GM12875 (cell line): ENCODE measurements around the gene SLIT1.

Experiments used
- H3K4me3 ChIP-seq: one replicate; pipeline ENCODE4 v1.5.1; 2011; ENCODE audit warnings: low read depth, low read length, control low read depth
- CTCF ChIP-seq: IDR thresholded peaks from 2 replicates; pipeline ENCODE4 v1.5.1; 2011; ENCODE audit warnings: low read depth, mild to moderate bottlenecking, control low read depth, inconsistent platforms, low read length, moderate library complexity, borderline replicate concordance; ENCODE audit not compliant: insufficient read depth

The SLIT1 gene

GRCh38 chr10:97003804-97004201 is 182.0 kb downstream of the SLIT1 start:
- no peak overlapping the region for H3K4me3 ChIP-seq
- no peak for TF ChIP-seq CTCF

- no peak overlapping the region for H3K4me3 ChIP-seq
- no peak for TF ChIP-seq CTCF
Measured at GRCh38 chr10:97003151-97003803, 182.5 kb downstream of the SLIT1 start.

- H3K4me3 ChIP-seq = no peak overlapping the region
- no peak for TF ChIP-seq CTCF
Measured at GRCh38 chr10:97002670-97003069, 183.1 kb downstream of the SLIT1 start.

- no peak overlapping the region for H3K4me3 ChIP-seq
- TF ChIP-seq CTCF = no peak
Measured at GRCh38 chr10:97001183-97001991, 184.4 kb downstream of the SLIT1 start.

GRCh38 chr10:97000487-97001182 is 185.1 kb downstream of the SLIT1 start:
- no peak overlapping the region for H3K4me3 ChIP-seq
- TF ChIP-seq CTCF = peak; percentile 35; the same call in 1 of the 2 replicates

- no peak overlapping the region for H3K4me3 ChIP-seq
- no peak for TF ChIP-seq CTCF
Measured at GRCh38 chr10:96999987-97000386, 185.8 kb downstream of the SLIT1 start.
